ENCODE data around the gene ADAMTSL4.

DNA sequence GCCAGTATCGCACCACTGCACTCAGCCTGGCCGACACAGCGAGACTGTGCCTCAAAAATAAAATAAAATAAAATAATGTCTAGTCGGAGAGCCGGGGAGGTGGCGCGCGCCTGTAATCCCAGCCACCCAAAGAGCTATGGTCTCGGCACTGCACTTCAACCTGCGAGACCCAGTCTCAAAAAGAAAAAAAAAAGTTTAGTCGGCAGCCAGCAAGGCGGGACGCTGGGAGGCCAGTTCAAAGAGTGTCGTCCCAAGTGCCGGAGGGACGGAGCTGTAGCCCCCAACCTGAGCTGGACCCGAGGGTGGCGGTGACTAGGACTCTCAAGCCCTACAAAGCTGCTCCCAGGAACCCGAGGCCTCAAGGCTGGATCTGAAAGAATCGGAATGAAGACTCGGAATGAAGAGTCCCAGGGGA, 34.3 kb upstream of the ADAMTSL4 start:
- TF ChIP-seq CTCF (conservative IDR thresholded peaks at IDR 0.05 in 1 of 2, IDR thresholded peaks at IDR 0.05 in 1 of 2; ENCODE audit: extremely low read depth in 1 of 2, insufficient read depth in 1 of 2, low read depth in 1 of 2, low read length in 2 of 2) = no peak
- TF ChIP-seq EZH2 (IDR thresholded peaks at IDR 0.05; ENCODE audit: borderline replicate concordance, low read length) = no peak

Measured in mammary epithelial cell (primary cell).